ENCODE measurements around the gene PFKM.
"Not testable (repeated sequence)": the region's sequence is repeated elsewhere in the genome, so short reads cannot be mapped to it uniquely, and the experiment has no call there.

PFKM gene

DNA sequence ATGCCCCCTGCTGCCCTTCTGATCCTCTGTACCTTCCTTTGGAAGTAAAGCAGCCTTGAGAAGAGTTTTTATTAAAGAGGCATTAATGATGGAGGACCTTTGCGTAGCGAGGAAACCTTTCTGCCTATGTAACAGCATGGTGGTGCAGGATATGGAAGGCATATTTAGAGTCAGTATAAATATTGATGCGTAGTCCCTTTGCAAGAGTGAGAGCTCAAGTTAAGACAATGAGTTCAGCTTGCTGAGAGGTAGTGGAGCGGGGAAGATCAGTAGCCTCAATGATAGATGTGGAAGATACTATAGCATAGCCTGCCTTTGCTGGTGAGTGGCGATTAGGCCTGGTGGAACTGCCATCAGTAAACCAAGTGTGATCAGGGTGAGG lies 7.9 kb upstream of the PFKM start:
- 93 to 96% methylated on average over 3 to 5 of the region's 5 CpGs for WGBS, 2 experiments (ENCODE audit: insufficient coverage in 2 of 2)
- not testable (repeated sequence) for H3K27ac ChIP-seq (ENCODE audit: low read depth, low read length, severe bottlenecking); H3K9me3 ChIP-seq (ENCODE audit: control insufficient read depth, low read length); H3K36me3 ChIP-seq (ENCODE audit: control insufficient read depth, insufficient read depth, low read length); H3K4me3 ChIP-seq (ENCODE audit: extremely low read depth, insufficient read depth, low read length, poor library complexity, severe bottlenecking)
- H3K4me1 ChIP-seq (ENCODE audit: control insufficient read depth, insufficient read depth, low read length, poor library complexity, severe bottlenecking), result peaks cover 12% of the 10 kb centered on the region

- Histone ChIP-seq H3K36me3 (ENCODE audit: control insufficient read depth, insufficient read depth, low read length) (no peaks in the 10 kb centered on the region), H3K4me3 (ENCODE audit: extremely low read depth, insufficient read depth, low read length, poor library complexity, severe bottlenecking) (no peak overlapping the region), H3K9me3 (ENCODE audit: control insufficient read depth, low read length) (no peaks in the 10 kb centered on the region), H3K27ac (ENCODE audit: low read depth, low read length, severe bottlenecking) (no peak overlapping the region), H3K4me1 (ENCODE audit: control insufficient read depth, insufficient read depth, low read length, poor library complexity, severe bottlenecking) (peaks cover 5% of the 10 kb centered on the region)
- WGBS, 2 experiments (ENCODE audit: insufficient coverage in 2 of 2), result 93 to 100% methylated on average over 1 of the region's 1 CpG
Observed at GRCh38 chr12:48115957-48116356, 3.2 kb upstream of the PFKM start.

DNA sequence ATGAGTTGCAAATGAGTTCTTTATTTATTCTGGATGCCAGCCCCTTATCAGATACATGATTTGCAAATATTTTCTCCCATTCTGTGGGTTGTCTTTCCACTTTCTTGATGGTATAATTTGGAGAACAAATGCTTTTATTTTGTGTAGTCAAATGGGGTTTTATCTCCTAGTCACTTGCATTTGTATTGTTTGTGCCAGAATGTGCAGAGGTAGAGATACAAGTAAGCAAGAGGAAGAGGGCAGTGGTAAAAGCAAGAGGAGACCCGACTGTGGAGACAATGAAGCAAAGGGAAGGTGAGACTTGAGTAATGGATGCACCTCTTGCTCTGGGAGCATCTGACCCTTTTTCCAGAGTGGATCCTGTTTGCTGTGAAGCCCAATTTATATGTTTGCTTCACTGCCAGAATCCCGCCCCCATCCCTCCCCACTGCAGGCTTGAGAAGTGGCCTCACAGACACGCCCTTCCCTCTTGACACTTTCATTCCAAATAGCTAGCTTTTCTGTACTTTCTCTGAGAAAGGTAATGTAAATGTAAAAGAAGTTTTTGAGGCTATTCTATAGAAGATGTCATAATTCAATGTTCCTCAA lies 786 bp upstream of the PFKM start:
- H3K36me3 ChIP-seq (ENCODE audit: control insufficient read depth, insufficient read depth, low read length), result peaks cover 16% of the 10 kb centered on the region
- 49 to 91% methylated on average over 1 to 2 of the region's 3 CpGs for WGBS, 2 experiments (ENCODE audit: insufficient coverage in 2 of 2)
- H3K9me3 ChIP-seq (ENCODE audit: control insufficient read depth, low read length), result no peaks in the 10 kb centered on the region
- no peak overlapping the region for H3K4me3 ChIP-seq (ENCODE audit: extremely low read depth, insufficient read depth, low read length, poor library complexity, severe bottlenecking)
- H3K4me1 ChIP-seq (ENCODE audit: control insufficient read depth, insufficient read depth, low read length, poor library complexity, severe bottlenecking), result peaks cover 5% of the 10 kb centered on the region
- H3K27ac ChIP-seq (ENCODE audit: low read depth, low read length, severe bottlenecking), result peak overlapping the region; percentile 16

GRCh38 chr12:48119834-48120195 lies 651 bp downstream of the PFKM start:
- Histone ChIP-seq H3K9me3 (ENCODE audit: control insufficient read depth, low read length) (no peaks in the 10 kb centered on the region), H3K4me3 (ENCODE audit: extremely low read depth, insufficient read depth, low read length, poor library complexity, severe bottlenecking) (peak overlapping the region; percentile 58), H3K27ac (ENCODE audit: low read depth, low read length, severe bottlenecking) (peak overlapping the region; percentile 65), H3K4me1 (ENCODE audit: control insufficient read depth, insufficient read depth, low read length, poor library complexity, severe bottlenecking) (peaks cover 5% of the 10 kb centered on the region), H3K36me3 (ENCODE audit: control insufficient read depth, insufficient read depth, low read length) (peaks cover 28% of the 10 kb centered on the region)
- WGBS, 2 experiments (ENCODE audit: insufficient coverage in 2 of 2), result 0 to 17% methylated on average over 1 to 2 of the region's 5 CpGs

GRCh38 chr12:48121522-48121921 lies 2.4 kb downstream of the PFKM start:
- WGBS, 2 experiments (ENCODE audit: insufficient coverage in 2 of 2), result 100% methylated on average over 1 of the region's 1 CpG; no CpG with 5 or more reads in 1 of the 2 experiments
- H3K4me3 ChIP-seq (ENCODE audit: extremely low read depth, insufficient read depth, low read length, poor library complexity, severe bottlenecking), result no peak overlapping the region
- H3K4me1 ChIP-seq (ENCODE audit: control insufficient read depth, insufficient read depth, low read length, poor library complexity, severe bottlenecking), result peaks cover 5% of the 10 kb centered on the region
- no peaks in the 10 kb centered on the region for H3K9me3 ChIP-seq (ENCODE audit: control insufficient read depth, low read length)
- peaks cover 41% of the 10 kb centered on the region for H3K36me3 ChIP-seq (ENCODE audit: control insufficient read depth, insufficient read depth, low read length)
- H3K27ac ChIP-seq (ENCODE audit: low read depth, low read length, severe bottlenecking), result no peak overlapping the region

DNA sequence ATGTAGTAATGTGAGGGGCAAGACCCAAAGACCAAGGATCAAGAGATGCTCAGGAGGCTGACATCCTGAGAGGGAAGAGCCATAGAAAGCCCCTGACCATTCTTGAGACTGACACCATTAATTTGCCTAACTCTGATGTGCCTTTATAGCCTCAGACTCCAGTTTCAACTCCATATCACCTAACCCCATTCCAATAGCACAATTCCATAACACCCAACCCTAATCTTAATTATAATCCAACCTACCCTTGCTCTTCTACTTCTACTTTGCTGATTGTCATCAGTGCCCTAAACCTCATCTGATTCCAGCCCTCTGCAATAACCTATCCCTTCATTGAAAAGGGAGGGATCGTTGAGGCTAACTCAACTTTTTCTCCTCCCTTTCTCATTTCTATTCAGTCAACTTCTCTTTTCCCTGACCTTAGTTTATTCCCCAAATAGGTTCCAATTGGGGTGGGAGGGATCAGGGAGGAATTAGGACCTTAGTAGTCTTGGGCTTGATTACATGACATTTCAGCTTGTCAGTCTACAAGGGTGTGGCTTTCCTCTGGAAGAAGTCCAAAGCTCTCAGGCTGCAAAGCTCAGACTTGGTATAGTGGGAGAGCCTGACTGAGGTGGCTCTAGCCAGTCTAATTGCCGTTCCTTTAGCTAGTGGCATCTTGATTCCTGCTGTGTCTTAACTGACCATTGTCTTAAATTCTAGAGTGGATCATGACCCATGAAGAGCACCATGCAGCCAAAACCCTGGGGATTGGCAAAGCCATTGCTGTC lies 3.1 kb downstream of the PFKM start:
- H3K36me3 ChIP-seq (ENCODE audit: control insufficient read depth, insufficient read depth, low read length), result peaks cover 48% of the 10 kb centered on the region
- H3K4me3 ChIP-seq (ENCODE audit: extremely low read depth, insufficient read depth, low read length, poor library complexity, severe bottlenecking), result no peak overlapping the region
- H3K9me3 ChIP-seq (ENCODE audit: control insufficient read depth, low read length), result no peaks in the 10 kb centered on the region
- WGBS, 2 experiments (ENCODE audit: insufficient coverage in 2 of 2), result 83% methylated on average over 1 of the region's 2 CpGs; no CpG with 5 or more reads in 1 of the 2 experiments
- H3K27ac ChIP-seq (ENCODE audit: low read depth, low read length, severe bottlenecking), result no peak overlapping the region
- peaks cover 5% of the 10 kb centered on the region for H3K4me1 ChIP-seq (ENCODE audit: control insufficient read depth, insufficient read depth, low read length, poor library complexity, severe bottlenecking)

- Histone ChIP-seq H3K9me3 (ENCODE audit: control insufficient read depth, low read length) (no peaks in the 10 kb centered on the region), H3K4me1 (ENCODE audit: control insufficient read depth, insufficient read depth, low read length, poor library complexity, severe bottlenecking) (peaks cover 5% of the 10 kb centered on the region), H3K36me3 (ENCODE audit: control insufficient read depth, insufficient read depth, low read length) (peaks cover 55% of the 10 kb centered on the region), H3K4me3 (ENCODE audit: extremely low read depth, insufficient read depth, low read length, poor library complexity, severe bottlenecking) (no peak overlapping the region), H3K27ac (ENCODE audit: low read depth, low read length, severe bottlenecking) (no peak overlapping the region)
- 73 to 100% methylated on average over 1 to 2 of the region's 4 CpGs for WGBS, 2 experiments (ENCODE audit: insufficient coverage in 2 of 2)
Observed at GRCh38 chr12:48123169-48123568, 4.0 kb downstream of the PFKM start.

GRCh38 chr12:48125542-48125941 lies 6.4 kb downstream of the PFKM start:
- H3K4me3 ChIP-seq (ENCODE audit: extremely low read depth, insufficient read depth, low read length, poor library complexity, severe bottlenecking); H3K9me3 ChIP-seq (ENCODE audit: control insufficient read depth, low read length); H3K4me1 ChIP-seq (ENCODE audit: control insufficient read depth, insufficient read depth, low read length, poor library complexity, severe bottlenecking); H3K27ac ChIP-seq (ENCODE audit: low read depth, low read length, severe bottlenecking): not testable (repeated sequence)
- no CpG with 5 or more reads among the region's 5 CpGs for WGBS, 2 experiments (ENCODE audit: insufficient coverage in 2 of 2)
- peaks cover 75% of the 10 kb centered on the region for H3K36me3 ChIP-seq (ENCODE audit: control insufficient read depth, insufficient read depth, low read length)

- Histone ChIP-seq H3K4me1 (ENCODE audit: control insufficient read depth, insufficient read depth, low read length, poor library complexity, severe bottlenecking) (no peaks in the 10 kb centered on the region), H3K27ac (ENCODE audit: low read depth, low read length, severe bottlenecking) (no peak overlapping the region), H3K36me3 (ENCODE audit: control insufficient read depth, insufficient read depth, low read length) (peaks cover 79% of the 10 kb centered on the region), H3K4me3 (ENCODE audit: extremely low read depth, insufficient read depth, low read length, poor library complexity, severe bottlenecking) (no peak overlapping the region), H3K9me3 (ENCODE audit: control insufficient read depth, low read length) (no peaks in the 10 kb centered on the region)
- WGBS, 2 experiments (ENCODE audit: insufficient coverage in 2 of 2), result 89 to 92% methylated on average over 2 to 3 of the region's 4 CpGs
Observed at GRCh38 chr12:48125985-48126384, 6.8 kb downstream of the PFKM start.

GRCh38 chr12:48126953-48127630 lies 7.9 kb downstream of the PFKM start:
- Histone ChIP-seq H3K4me1 (ENCODE audit: control insufficient read depth, insufficient read depth, low read length, poor library complexity, severe bottlenecking) (no peaks in the 10 kb centered on the region), H3K36me3 (ENCODE audit: control insufficient read depth, insufficient read depth, low read length) (peaks cover 87% of the 10 kb centered on the region), H3K4me3 (ENCODE audit: extremely low read depth, insufficient read depth, low read length, poor library complexity, severe bottlenecking) (no peak overlapping the region), H3K9me3 (ENCODE audit: control insufficient read depth, low read length) (no peaks in the 10 kb centered on the region), H3K27ac (ENCODE audit: low read depth, low read length, severe bottlenecking) (no peak overlapping the region)
- 84 to 90% methylated on average over 2 of the region's 2 CpGs for WGBS, 2 experiments (ENCODE audit: insufficient coverage in 2 of 2)

- no peak overlapping the region for H3K27ac ChIP-seq (ENCODE audit: low read depth, low read length, severe bottlenecking)
- WGBS, 2 experiments (ENCODE audit: insufficient coverage in 2 of 2), result no CpG with 5 or more reads among the region's 1 CpG
- H3K4me1 ChIP-seq (ENCODE audit: control insufficient read depth, insufficient read depth, low read length, poor library complexity, severe bottlenecking), result no peaks in the 10 kb centered on the region
- no peak overlapping the region for H3K4me3 ChIP-seq (ENCODE audit: extremely low read depth, insufficient read depth, low read length, poor library complexity, severe bottlenecking)
- no peaks in the 10 kb centered on the region for H3K9me3 ChIP-seq (ENCODE audit: control insufficient read depth, low read length)
- peaks cover 87% of the 10 kb centered on the region for H3K36me3 ChIP-seq (ENCODE audit: control insufficient read depth, insufficient read depth, low read length)
Observed at GRCh38 chr12:48128800-48129199, 9.6 kb downstream of the PFKM start.
